Measurements from ENCODE around the gene VPS45. TPM values are rescaled to one million over a fixed set of nuclear protein-coding genes. Genes with fewer than 3 reads are reported as not detected.
"Not testable (repeated sequence)": the region's sequence is repeated elsewhere in the genome, so short reads cannot be mapped to it uniquely, and the experiment has no call there.

Gene VPS45
- total RNA-seq, 1 donor from 2014 or later, result 34.0 TPM

GRCh38 chr1:150141452-150141851 lies 73.9 kb downstream of the VPS45 start:
- Histone ChIP-seq H2AFZ (ENCODE audit: low read depth, low read length) (no peak overlapping the region), H3K27me3 (ENCODE audit: insufficient read depth, low read length) (no peaks in the 10 kb centered on the region), H3K36me3 (ENCODE audit: insufficient read depth, low read length) (no peaks in the 10 kb centered on the region), H4K20me1 (ENCODE audit: insufficient read depth, low read length) (no peaks in the 10 kb centered on the region), H3K4me1 (ENCODE audit: insufficient read depth, low read length) (no peaks in the 10 kb centered on the region), H3K79me2 (ENCODE audit: insufficient read depth, low read length) (peaks cover 2% of the 10 kb centered on the region), H3K4me2 (ENCODE audit: low read length) (no peak overlapping the region), H3K9ac (ENCODE audit: low read length) (no peak overlapping the region), H3K4me3 (ENCODE audit: insufficient read depth, low read depth, low read length) (no peak overlapping the region), H3K27ac (ENCODE audit: low read depth, low read length) (no peak overlapping the region), H3K9me3 (ENCODE audit: insufficient read depth, low read depth, low read length) (no peaks in the 10 kb centered on the region)
- Mint-ChIP-seq H3K36me3 (ENCODE audit: low read depth, unreplicated experiment) (peaks cover 4% of the 10 kb centered on the region), H3K4me1 (ENCODE audit: low read depth, unreplicated experiment) (peaks cover 3% of the 10 kb centered on the region), H3K27ac (ENCODE audit: unreplicated experiment) (no peak overlapping the region), H3K27me3 (ENCODE audit: low read depth, unreplicated experiment) (no peaks in the 10 kb centered on the region), H3K4me3 (ENCODE audit: unreplicated experiment) (no peak overlapping the region), H3K9me3 (ENCODE audit: unreplicated experiment) (peaks cover 2% of the 10 kb centered on the region)
- no peak for FAIRE-seq
- TF ChIP-seq CTCF (IDR thresholded peaks at IDR 0.05; ENCODE audit: insufficient read depth, low read depth, low read length) (no peak), EZH2 (IDR thresholded peaks at IDR 0.05; ENCODE audit: insufficient read depth, low read length) (no peak)
- DNase-seq (ENCODE audit: low read depth), result no peak

DNA sequence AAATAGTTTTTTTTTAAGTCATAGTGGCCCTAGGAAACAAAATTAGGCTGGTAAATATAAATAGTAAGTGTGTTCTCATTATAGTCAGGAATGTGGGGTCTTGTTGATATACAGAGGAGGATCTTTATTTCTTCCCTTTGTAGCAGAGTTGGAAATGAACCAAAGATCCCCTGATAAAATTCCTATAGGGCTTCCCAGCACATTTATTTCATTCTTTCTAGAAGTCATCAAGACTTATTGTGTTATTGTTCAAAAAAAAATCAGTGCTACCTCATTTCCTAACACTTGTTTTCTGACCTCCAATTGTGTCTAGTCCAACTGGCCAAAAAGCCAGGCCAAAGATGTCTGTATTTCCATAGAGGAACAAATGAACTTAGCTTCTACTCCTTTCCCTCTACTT lies 74.5 kb downstream of the VPS45 start:
- Histone ChIP-seq H3K4me1 (ENCODE audit: insufficient read depth, low read length) (no peaks in the 10 kb centered on the region), H3K4me2 (ENCODE audit: low read length) (no peak overlapping the region), H3K36me3 (ENCODE audit: insufficient read depth, low read length) (no peaks in the 10 kb centered on the region), H3K27me3 (ENCODE audit: insufficient read depth, low read length) (no peaks in the 10 kb centered on the region), H3K27ac (ENCODE audit: low read depth, low read length) (no peak overlapping the region), H2AFZ (ENCODE audit: low read depth, low read length) (no peak overlapping the region), H3K9me3 (ENCODE audit: insufficient read depth, low read depth, low read length) (no peaks in the 10 kb centered on the region), H3K4me3 (ENCODE audit: insufficient read depth, low read depth, low read length) (no peak overlapping the region), H4K20me1 (ENCODE audit: insufficient read depth, low read length) (no peaks in the 10 kb centered on the region), H3K79me2 (ENCODE audit: insufficient read depth, low read length) (peaks cover 2% of the 10 kb centered on the region), H3K9ac (ENCODE audit: low read length) (no peak overlapping the region)
- TF ChIP-seq EZH2 (IDR thresholded peaks at IDR 0.05; ENCODE audit: insufficient read depth, low read length) (no peak), CTCF (IDR thresholded peaks at IDR 0.05; ENCODE audit: insufficient read depth, low read depth, low read length) (no peak)
- Mint-ChIP-seq H3K36me3 (ENCODE audit: low read depth, unreplicated experiment) (peaks cover 4% of the 10 kb centered on the region), H3K9me3 (ENCODE audit: unreplicated experiment) (peaks cover 2% of the 10 kb centered on the region), H3K27me3 (ENCODE audit: low read depth, unreplicated experiment) (no peaks in the 10 kb centered on the region), H3K4me3 (ENCODE audit: unreplicated experiment) (no peak overlapping the region), H3K4me1 (ENCODE audit: low read depth, unreplicated experiment) (peaks cover 3% of the 10 kb centered on the region), H3K27ac (ENCODE audit: unreplicated experiment) (no peak overlapping the region)
- FAIRE-seq (no peak), DNase-seq (ENCODE audit: low read depth) (no peak)

- DNase-seq (ENCODE audit: low read depth), result no peak
- H3K27ac ChIP-seq (ENCODE audit: low read depth, low read length), result no peak overlapping the region
- no peak overlapping the region for H3K4me3 ChIP-seq (ENCODE audit: insufficient read depth, low read depth, low read length)
- no peak overlapping the region for H3K9ac ChIP-seq (ENCODE audit: low read length)
- H3K4me2 ChIP-seq (ENCODE audit: low read length), result no peak overlapping the region
- no peak overlapping the region for H3K4me3 Mint-ChIP-seq (ENCODE audit: unreplicated experiment)
- peaks cover 3% of the 10 kb centered on the region for H3K4me1 Mint-ChIP-seq (ENCODE audit: low read depth, unreplicated experiment)
- H3K9me3 ChIP-seq (ENCODE audit: insufficient read depth, low read depth, low read length), result no peaks in the 10 kb centered on the region
- peaks cover 2% of the 10 kb centered on the region for H3K36me3 Mint-ChIP-seq (ENCODE audit: low read depth, unreplicated experiment)
- peaks cover 10% of the 10 kb centered on the region for H3K4me1 ChIP-seq (ENCODE audit: insufficient read depth, low read length)
- H3K27me3 ChIP-seq (ENCODE audit: insufficient read depth, low read length), result no peaks in the 10 kb centered on the region
- H4K20me1 ChIP-seq (ENCODE audit: insufficient read depth, low read length), result no peaks in the 10 kb centered on the region
- no peak for FAIRE-seq
- peaks cover 2% of the 10 kb centered on the region for H3K9me3 Mint-ChIP-seq (ENCODE audit: unreplicated experiment)
- no peak overlapping the region for H2AFZ ChIP-seq (ENCODE audit: low read depth, low read length)
- H3K36me3 ChIP-seq (ENCODE audit: insufficient read depth, low read length), result no peaks in the 10 kb centered on the region
- H3K27me3 Mint-ChIP-seq (ENCODE audit: low read depth, unreplicated experiment), result no peaks in the 10 kb centered on the region
- TF ChIP-seq EZH2 (IDR thresholded peaks at IDR 0.05; ENCODE audit: insufficient read depth, low read length), result no peak
- TF ChIP-seq CTCF (IDR thresholded peaks at IDR 0.05; ENCODE audit: insufficient read depth, low read depth, low read length), result no peak
- peaks cover 6% of the 10 kb centered on the region for H3K79me2 ChIP-seq (ENCODE audit: insufficient read depth, low read length)
- no peak overlapping the region for H3K27ac Mint-ChIP-seq (ENCODE audit: unreplicated experiment)
Measured at GRCh38 chr1:150144606-150145005, 77.0 kb downstream of the VPS45 start.

- H3K36me3 ChIP-seq (ENCODE audit: insufficient read depth, low read length); FAIRE-seq; H3K27ac ChIP-seq (ENCODE audit: low read depth, low read length); H3K4me2 ChIP-seq (ENCODE audit: low read length); H3K27me3 ChIP-seq (ENCODE audit: insufficient read depth, low read length); H3K36me3 Mint-ChIP-seq (ENCODE audit: low read depth, unreplicated experiment); DNase-seq (ENCODE audit: low read depth); H3K9me3 ChIP-seq (ENCODE audit: insufficient read depth, low read depth, low read length); H3K4me3 ChIP-seq (ENCODE audit: insufficient read depth, low read depth, low read length); H3K4me1 ChIP-seq (ENCODE audit: insufficient read depth, low read length); H3K4me3 Mint-ChIP-seq (ENCODE audit: unreplicated experiment); H3K27me3 Mint-ChIP-seq (ENCODE audit: low read depth, unreplicated experiment); H3K27ac Mint-ChIP-seq (ENCODE audit: unreplicated experiment); H4K20me1 ChIP-seq (ENCODE audit: insufficient read depth, low read length); H3K9me3 Mint-ChIP-seq (ENCODE audit: unreplicated experiment); H3K4me1 Mint-ChIP-seq (ENCODE audit: low read depth, unreplicated experiment); H2AFZ ChIP-seq (ENCODE audit: low read depth, low read length); H3K9ac ChIP-seq (ENCODE audit: low read length): not testable (repeated sequence)
- H3K79me2 ChIP-seq (ENCODE audit: insufficient read depth, low read length), result peaks cover 14% of the 10 kb centered on the region
Measured at GRCh38 chr1:150146016-150146415, 78.4 kb downstream of the VPS45 start.
